ENCODE measurements around the gene INAVA.
"Not testable (repeated sequence)": the region's sequence is repeated elsewhere in the genome, so short reads cannot be mapped to it uniquely, and the experiment has no call there.

INAVA gene

GRCh38 chr1:200931776-200932175, 37.1 kb downstream of the INAVA start:
- no peak for DNase-seq (ENCODE audit: low read depth)
- TF ChIP-seq, protein P1, sequence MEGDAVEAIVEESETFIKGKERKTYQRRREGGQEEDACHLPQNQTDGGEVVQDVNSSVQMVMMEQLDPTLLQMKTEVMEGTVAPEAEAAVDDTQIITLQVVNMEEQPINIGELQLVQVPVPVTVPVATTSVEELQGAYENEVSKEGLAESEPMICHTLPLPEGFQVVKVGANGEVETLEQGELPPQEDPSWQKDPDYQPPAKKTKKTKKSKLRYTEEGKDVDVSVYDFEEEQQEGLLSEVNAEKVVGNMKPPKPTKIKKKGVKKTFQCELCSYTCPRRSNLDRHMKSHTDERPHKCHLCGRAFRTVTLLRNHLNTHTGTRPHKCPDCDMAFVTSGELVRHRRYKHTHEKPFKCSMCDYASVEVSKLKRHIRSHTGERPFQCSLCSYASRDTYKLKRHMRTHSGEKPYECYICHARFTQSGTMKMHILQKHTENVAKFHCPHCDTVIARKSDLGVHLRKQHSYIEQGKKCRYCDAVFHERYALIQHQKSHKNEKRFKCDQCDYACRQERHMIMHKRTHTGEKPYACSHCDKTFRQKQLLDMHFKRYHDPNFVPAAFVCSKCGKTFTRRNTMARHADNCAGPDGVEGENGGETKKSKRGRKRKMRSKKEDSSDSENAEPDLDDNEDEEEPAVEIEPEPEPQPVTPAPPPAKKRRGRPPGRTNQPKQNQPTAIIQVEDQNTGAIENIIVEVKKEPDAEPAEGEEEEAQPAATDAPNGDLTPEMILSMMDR (IDR thresholded peaks at IDR 0.05; ENCODE audit: control insufficient read depth, insufficient read depth, low read depth, low read length, missing control alignments): no peak
- no peak overlapping the region for H3K4me3 ChIP-seq (ENCODE audit: control insufficient read depth, low read depth, low read length)

- H3K4me3 ChIP-seq (ENCODE audit: control insufficient read depth, low read depth, low read length): no peak overlapping the region
- no peak for DNase-seq (ENCODE audit: low read depth)
- TF ChIP-seq, protein P1 (IDR thresholded peaks at IDR 0.05; ENCODE audit: control insufficient read depth, insufficient read depth, low read depth, low read length, missing control alignments): no peak
These were observed 40.1 kb downstream of the INAVA start for GRCh38 chr1:200934676-200935245.

- not testable (repeated sequence) for DNase-seq (ENCODE audit: low read depth); H3K4me3 ChIP-seq (ENCODE audit: control insufficient read depth, low read depth, low read length)
These were observed 40.7 kb downstream of the INAVA start for GRCh38 chr1:200935286-200935962.

DNA sequence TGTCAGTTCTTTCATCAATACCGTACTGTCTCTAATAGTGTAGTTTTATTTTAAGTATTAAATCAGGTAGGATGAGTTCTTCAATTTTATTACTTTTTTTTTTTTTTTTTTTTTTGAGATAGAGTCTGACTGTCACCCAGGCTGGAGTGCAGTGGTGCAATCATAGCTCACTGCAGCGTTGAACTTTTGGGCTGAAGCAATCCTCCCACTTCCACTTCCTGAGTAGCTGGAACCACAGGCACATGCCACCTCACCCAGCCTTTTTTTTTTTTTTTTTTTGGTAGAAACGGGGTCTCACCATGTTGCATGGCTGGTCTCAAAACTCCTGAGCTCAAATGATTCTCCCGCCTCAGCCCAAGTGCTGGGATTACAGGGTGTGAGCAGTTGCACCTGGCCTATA, 44.3 kb downstream of the INAVA start:
- no peak for DNase-seq (ENCODE audit: low read depth)
- no peak overlapping the region for H3K4me3 ChIP-seq (ENCODE audit: control insufficient read depth, low read depth, low read length)
- TF ChIP-seq, protein P1 (IDR thresholded peaks at IDR 0.05; ENCODE audit: control insufficient read depth, insufficient read depth, low read depth, low read length, missing control alignments): no peak

DNA sequence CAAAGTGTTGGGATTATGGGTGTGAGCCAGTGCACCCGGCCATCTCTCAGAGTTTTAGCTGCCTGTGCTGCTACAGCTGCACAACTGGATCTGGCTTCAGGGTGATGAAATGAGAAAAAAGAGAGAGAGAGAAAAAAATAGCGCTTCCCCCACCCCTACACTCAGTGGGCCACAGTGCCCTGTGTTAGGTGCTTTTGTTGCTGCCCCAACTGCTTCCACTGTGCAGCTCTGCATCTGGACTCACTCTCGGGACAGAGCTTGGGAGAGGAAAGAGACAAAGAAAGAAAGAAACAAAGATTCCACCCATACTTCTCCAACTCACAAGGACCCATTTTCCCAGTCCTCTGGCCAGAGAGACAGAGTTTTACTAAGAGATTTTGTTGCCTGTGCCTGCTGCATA, 50.4 kb downstream of the INAVA start:
- no peak overlapping the region for H3K4me3 ChIP-seq (ENCODE audit: control insufficient read depth, low read depth, low read length)
- no peak for DNase-seq (ENCODE audit: low read depth)
- TF ChIP-seq, protein P1 (IDR thresholded peaks at IDR 0.05; ENCODE audit: control insufficient read depth, insufficient read depth, low read depth, low read length, missing control alignments): no peak

DNA sequence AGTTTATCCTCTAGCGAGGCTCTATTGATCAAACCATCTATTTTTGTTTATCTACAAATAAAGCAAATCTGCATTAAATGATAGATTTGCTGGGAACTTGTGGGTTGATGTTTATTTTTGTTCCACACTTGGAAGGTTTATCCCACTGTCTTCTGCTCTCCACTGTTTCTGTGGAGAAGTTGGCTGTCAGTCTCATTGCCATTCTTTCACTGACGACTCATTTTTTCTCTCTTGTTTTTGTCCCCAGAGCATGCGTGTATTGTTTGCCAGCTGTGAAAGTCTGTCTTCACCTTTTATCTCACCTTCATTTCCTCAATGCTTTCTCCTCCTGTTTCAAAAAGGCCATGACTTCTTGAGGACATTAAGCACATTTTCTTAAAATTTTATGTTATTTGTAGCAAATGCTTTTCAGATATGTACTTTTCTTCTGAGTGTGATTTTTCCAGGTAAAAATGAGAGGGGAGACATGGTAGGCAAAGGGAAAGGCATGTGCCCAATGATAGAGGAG, 52.4 kb downstream of the INAVA start:
- TF ChIP-seq, protein P1 (IDR thresholded peaks at IDR 0.05; ENCODE audit: control insufficient read depth, insufficient read depth, low read depth, low read length, missing control alignments): no peak
- H3K4me3 ChIP-seq (ENCODE audit: control insufficient read depth, low read depth, low read length): no peak overlapping the region
- no peak for DNase-seq (ENCODE audit: low read depth)

GRCh38 chr1:200949626-200950025, 54.9 kb downstream of the INAVA start:
- TF ChIP-seq, protein P1 (IDR thresholded peaks at IDR 0.05; ENCODE audit: control insufficient read depth, insufficient read depth, low read depth, low read length, missing control alignments): no peak
- no peak for DNase-seq (ENCODE audit: low read depth)
- no peak overlapping the region for H3K4me3 ChIP-seq (ENCODE audit: control insufficient read depth, low read depth, low read length)
